Testis (tissue), 2 donors: ENCODE data around the gene NFKBIA.

Source experiments
- POLR2A ChIP-seq: fragments of 450-650 bp; IDR thresholded peaks from one replicate; pipeline ENCODE4 v1.6.1; 2017; ENCODE audit warnings: antibody characterized with exemption, mild to moderate bottlenecking, moderate library complexity
- TF ChIP-seq, protein P1 (sequence below), 3 experiments: fragments of 450-650 bp in 2 of 3; fragments of 200-600 bp in 1 of 3; sonication (generic) in 1 of 3; IDR thresholded peaks; one replicate each; pipeline ENCODE4 v1.5.1; 2016 to 2019; ENCODE audit warnings: antibody characterized with exemption in 3 of 3, mild to moderate bottlenecking in 2 of 3, moderate library complexity in 1 of 3

DNA sequence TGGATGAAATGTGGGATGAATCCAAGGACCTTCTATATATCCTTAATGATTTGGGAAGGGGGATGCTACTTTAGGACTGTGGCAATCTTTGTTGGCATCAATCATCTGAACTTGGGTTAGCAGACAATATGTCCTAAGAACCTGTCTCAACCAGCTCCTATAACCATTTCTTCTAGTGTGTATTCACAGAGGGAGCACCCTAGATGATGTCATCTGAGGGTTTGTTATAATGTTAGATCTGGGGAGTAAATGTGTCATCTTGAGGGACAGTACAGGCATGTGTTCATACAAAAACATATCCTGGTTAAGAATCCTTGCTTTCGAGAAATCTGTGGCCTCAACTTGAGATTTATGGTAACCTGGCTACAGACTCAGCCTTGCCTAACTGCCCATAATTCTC is 41.9 kb upstream of the NFKBIA start:
- TF ChIP-seq, protein P1, sequence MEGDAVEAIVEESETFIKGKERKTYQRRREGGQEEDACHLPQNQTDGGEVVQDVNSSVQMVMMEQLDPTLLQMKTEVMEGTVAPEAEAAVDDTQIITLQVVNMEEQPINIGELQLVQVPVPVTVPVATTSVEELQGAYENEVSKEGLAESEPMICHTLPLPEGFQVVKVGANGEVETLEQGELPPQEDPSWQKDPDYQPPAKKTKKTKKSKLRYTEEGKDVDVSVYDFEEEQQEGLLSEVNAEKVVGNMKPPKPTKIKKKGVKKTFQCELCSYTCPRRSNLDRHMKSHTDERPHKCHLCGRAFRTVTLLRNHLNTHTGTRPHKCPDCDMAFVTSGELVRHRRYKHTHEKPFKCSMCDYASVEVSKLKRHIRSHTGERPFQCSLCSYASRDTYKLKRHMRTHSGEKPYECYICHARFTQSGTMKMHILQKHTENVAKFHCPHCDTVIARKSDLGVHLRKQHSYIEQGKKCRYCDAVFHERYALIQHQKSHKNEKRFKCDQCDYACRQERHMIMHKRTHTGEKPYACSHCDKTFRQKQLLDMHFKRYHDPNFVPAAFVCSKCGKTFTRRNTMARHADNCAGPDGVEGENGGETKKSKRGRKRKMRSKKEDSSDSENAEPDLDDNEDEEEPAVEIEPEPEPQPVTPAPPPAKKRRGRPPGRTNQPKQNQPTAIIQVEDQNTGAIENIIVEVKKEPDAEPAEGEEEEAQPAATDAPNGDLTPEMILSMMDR (IDR thresholded peaks at IDR 0.05): no peak
- TF ChIP-seq POLR2A: no peak
